SIG-M5 (cell line): ENCODE data around the gene ABR.
"Not testable (repeated sequence)": the region's sequence is repeated elsewhere in the genome, so short reads cannot be mapped to it uniquely, and the experiment has no call there.

Experiments used
- DNase-seq: peaks from one replicate; lab custom pipeline; 2025; lab: John Stamatoyannopoulos, UW

Gene ABR

GRCh38 chr17:1047879-1048470 lies 131.8 kb downstream of the ABR start:
- DNase-seq = no peak

- DNase-seq = no peak
Observed at GRCh38 chr17:1047177-1047878, 132.5 kb downstream of the ABR start.

GRCh38 chr17:1045456-1045855 lies 134.3 kb downstream of the ABR start:
- no peak for DNase-seq

GRCh38 chr17:1044387-1045009 lies 135.3 kb downstream of the ABR start:
- not testable (repeated sequence) for DNase-seq

- DNase-seq = no peak
Observed at GRCh38 chr17:1043601-1044251, 136.1 kb downstream of the ABR start.

GRCh38 chr17:1042486-1042885 lies 137.3 kb downstream of the ABR start:
- no peak for DNase-seq

GRCh38 chr17:1041746-1042145 lies 138.0 kb downstream of the ABR start:
- DNase-seq = no peak

- DNase-seq = no peak
Observed at GRCh38 chr17:1040216-1040600, 139.6 kb downstream of the ABR start.

- DNase-seq = no peak
Observed at GRCh38 chr17:1039511-1040215, 140.1 kb downstream of the ABR start.

GRCh38 chr17:1039123-1039507 lies 140.7 kb downstream of the ABR start:
- DNase-seq = no peak

GRCh38 chr17:1038459-1039122 lies 141.2 kb downstream of the ABR start:
- no peak for DNase-seq

- DNase-seq = no peak
Observed at GRCh38 chr17:1037238-1037879, 142.4 kb downstream of the ABR start.

- no peak for DNase-seq
Observed at GRCh38 chr17:1036845-1037237, 142.9 kb downstream of the ABR start.

GRCh38 chr17:1036171-1036844 lies 143.5 kb downstream of the ABR start:
- DNase-seq = no peak

GRCh38 chr17:1035546-1036170 lies 144.1 kb downstream of the ABR start:
- no peak for DNase-seq

GRCh38 chr17:1034652-1035210 lies 145.1 kb downstream of the ABR start:
- no peak for DNase-seq

GRCh38 chr17:1033503-1033902 lies 146.3 kb downstream of the ABR start:
- DNase-seq = no peak

GRCh38 chr17:1032391-1032790 lies 147.4 kb downstream of the ABR start:
- DNase-seq = no peak

- no peak for DNase-seq
Observed at GRCh38 chr17:1031711-1032110, 148.1 kb downstream of the ABR start.
